ENCODE results near the gene DHTKD1. TPM values are rescaled to one million over a fixed set of nuclear protein-coding genes. Genes with fewer than 3 reads are reported as not detected.

Gene DHTKD1
- total and polyA plus RNA-seq, 2 of the 4 experiments (the other 2 are of a cell fraction): 13.9 to 20.3 TPM

DNA sequence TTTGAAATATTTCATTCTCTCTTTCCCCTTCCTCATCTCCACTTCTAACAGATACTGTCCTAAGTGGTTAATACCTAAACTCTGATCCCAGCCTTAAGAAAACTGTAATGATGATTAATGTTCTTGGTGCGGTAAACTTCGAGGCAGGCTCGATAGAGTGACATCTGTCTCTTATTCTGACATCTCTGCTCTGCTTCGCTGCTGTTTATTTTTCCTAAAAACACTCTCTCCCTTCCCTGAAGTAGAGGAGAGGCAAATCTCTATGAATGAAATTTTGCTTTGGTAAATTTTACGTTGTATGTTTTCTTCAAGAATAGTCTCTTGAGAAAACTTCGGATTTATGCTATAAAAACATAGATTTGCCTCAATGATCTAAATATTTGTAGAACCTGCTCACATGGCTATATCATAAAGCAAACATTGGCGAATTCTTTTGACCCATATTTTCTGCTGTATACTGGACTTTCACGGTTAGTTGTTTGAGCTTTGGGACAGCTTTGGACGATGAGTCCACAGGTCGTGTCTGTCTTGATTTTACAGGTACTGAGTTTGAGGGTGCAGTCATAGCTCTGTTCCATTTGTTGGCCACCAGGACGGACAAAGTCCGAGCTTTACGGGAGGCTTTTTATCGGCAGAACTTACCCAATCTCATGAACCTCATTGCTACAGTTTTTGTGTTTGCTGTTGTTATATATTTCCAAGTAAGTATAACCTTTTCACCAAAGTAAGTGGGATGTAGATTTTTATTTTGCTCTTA is 87.8 kb downstream of the DHTKD1 start:
- ChIA-PET CTCF (no interaction called here), POLR2A (ENCODE audit: unreplicated experiment) (no interaction called here)
- H4K8ac ChIP-seq (ENCODE audit: low read depth in 2 of 2, low read length in 2 of 2): no peak overlapping the region
- no peak overlapping the region for H3K18ac ChIP-seq (ENCODE audit: low read depth, low read length)
- dilution Hi-C loops (cut with HindIII; ENCODE audit: low sequenced_read_pairs, unreplicated experiment): no loop called here
- no peak overlapping the region for H2BK120ac ChIP-seq (ENCODE audit: low read depth, low read length)
- intact Hi-C loops (cut with micrococcal nuclease): loop anchor here (10.0 kb wide), 1 partner anchor 1822 kb away; no protein-coding TSS in a partner anchor
- DNase-seq: no peak
- no peaks in the 10 kb centered on the region for H3K4me1 ChIP-seq (ENCODE audit: control insufficient read depth, insufficient read depth, low read length)
- H3K56ac ChIP-seq (ENCODE audit: extremely low read depth, insufficient read depth, low read length): no peak overlapping the region
- no peak overlapping the region for H2AK5ac ChIP-seq (ENCODE audit: low read depth, low read length)
- H2BK15ac ChIP-seq (ENCODE audit: low read depth, low read length): no peak overlapping the region
- no peak overlapping the region for H3K27ac ChIP-seq (ENCODE audit: insufficient read depth, low read length)
- no peaks in the 10 kb centered on the region for H3K9me3 ChIP-seq (ENCODE audit: control insufficient read depth, insufficient read depth, low read length)
- BruUV-seq (replicated peaks): no TSS peak
- no peak overlapping the region for H3K4me3 ChIP-seq (ENCODE audit: insufficient read depth, low read depth, low read length)
- H3K9me1 ChIP-seq (ENCODE audit: insufficient read depth, low read length): peaks cover 6% of the 10 kb centered on the region
- H4K5ac ChIP-seq (ENCODE audit: low read depth, low read length): no peak overlapping the region
- H3K9ac ChIP-seq (ENCODE audit: low read depth, low read length): no peak overlapping the region
- no peak overlapping the region for H2BK20ac ChIP-seq (ENCODE audit: low read depth, low read length)
- H2AFZ ChIP-seq (replicated peaks; ENCODE audit: low read length, poor library complexity): no peak overlapping the region
- H3K4ac ChIP-seq (ENCODE audit: low read depth, low read length): no peak overlapping the region
- H3K23ac ChIP-seq (ENCODE audit: low read depth, low read length): no peak overlapping the region
- H2BK5ac ChIP-seq (ENCODE audit: low read depth, low read length, poor library complexity, severe bottlenecking): no peak overlapping the region
- in situ Hi-C loops (cut with MboI; ENCODE audit: low sequenced_read_pairs): no loop called here
- no peaks in the 10 kb centered on the region for H4K20me1 ChIP-seq (ENCODE audit: insufficient read depth, low read length)
- no peak overlapping the region for H2AK9ac ChIP-seq (replicated peaks; ENCODE audit: low read depth, low read length, poor library complexity)
- H3K4me2 ChIP-seq (ENCODE audit: low read depth, low read length): no peak overlapping the region
- WGBS, 2 experiments (ENCODE audit: extremely low coverage in 2 of 2, insufficient read length in 1 of 2): 75% methylated on average over 2 of the region's 14 CpGs; no CpG with 5 or more reads in 1 of the 2 experiments
- no peak overlapping the region for H4K91ac ChIP-seq (ENCODE audit: insufficient read depth, low read depth, low read length)
- peaks cover 0 to 11% of the 10 kb centered on the region in 2 experiments; a peak in 1 of 4 replicates for H3K79me1 ChIP-seq (ENCODE audit: low read depth in 1 of 2, low read length in 2 of 2)
- TF ChIP-seq, protein P1, sequence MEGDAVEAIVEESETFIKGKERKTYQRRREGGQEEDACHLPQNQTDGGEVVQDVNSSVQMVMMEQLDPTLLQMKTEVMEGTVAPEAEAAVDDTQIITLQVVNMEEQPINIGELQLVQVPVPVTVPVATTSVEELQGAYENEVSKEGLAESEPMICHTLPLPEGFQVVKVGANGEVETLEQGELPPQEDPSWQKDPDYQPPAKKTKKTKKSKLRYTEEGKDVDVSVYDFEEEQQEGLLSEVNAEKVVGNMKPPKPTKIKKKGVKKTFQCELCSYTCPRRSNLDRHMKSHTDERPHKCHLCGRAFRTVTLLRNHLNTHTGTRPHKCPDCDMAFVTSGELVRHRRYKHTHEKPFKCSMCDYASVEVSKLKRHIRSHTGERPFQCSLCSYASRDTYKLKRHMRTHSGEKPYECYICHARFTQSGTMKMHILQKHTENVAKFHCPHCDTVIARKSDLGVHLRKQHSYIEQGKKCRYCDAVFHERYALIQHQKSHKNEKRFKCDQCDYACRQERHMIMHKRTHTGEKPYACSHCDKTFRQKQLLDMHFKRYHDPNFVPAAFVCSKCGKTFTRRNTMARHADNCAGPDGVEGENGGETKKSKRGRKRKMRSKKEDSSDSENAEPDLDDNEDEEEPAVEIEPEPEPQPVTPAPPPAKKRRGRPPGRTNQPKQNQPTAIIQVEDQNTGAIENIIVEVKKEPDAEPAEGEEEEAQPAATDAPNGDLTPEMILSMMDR (conservative IDR thresholded peaks at IDR 0.05; ENCODE audit: low read depth, low read length): no peak
- TF ChIP-seq MAFK (IDR thresholded peaks at IDR 0.05; ENCODE audit: low read depth, low read length): no peak
- TF ChIP-seq, protein P2, sequence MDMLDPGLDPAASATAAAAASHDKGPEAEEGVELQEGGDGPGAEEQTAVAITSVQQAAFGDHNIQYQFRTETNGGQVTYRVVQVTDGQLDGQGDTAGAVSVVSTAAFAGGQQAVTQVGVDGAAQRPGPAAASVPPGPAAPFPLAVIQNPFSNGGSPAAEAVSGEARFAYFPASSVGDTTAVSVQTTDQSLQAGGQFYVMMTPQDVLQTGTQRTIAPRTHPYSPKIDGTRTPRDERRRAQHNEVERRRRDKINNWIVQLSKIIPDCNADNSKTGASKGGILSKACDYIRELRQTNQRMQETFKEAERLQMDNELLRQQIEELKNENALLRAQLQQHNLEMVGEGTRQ (IDR thresholded peaks at IDR 0.05; ENCODE audit: low read depth, low read length): no peak
- no peak for ATAC-seq (ENCODE audit: low read depth)
- peaks cover 30% of the 10 kb centered on the region for H3K36me3 ChIP-seq (ENCODE audit: control insufficient read depth, insufficient read depth, low read length)
- H3K14ac ChIP-seq (replicated peaks; ENCODE audit: low read depth, low read length): no peak overlapping the region
- H3K27me3 ChIP-seq (ENCODE audit: control insufficient read depth, insufficient read depth, low read length): no peaks in the 10 kb centered on the region

Measured in IMR-90 (cell line).